ENCODE measurements around the gene NAA20. TPM values are rescaled to one million over a fixed set of nuclear protein-coding genes. Genes with fewer than 3 reads are reported as not detected.

The NAA20 gene
- polyA plus RNA-seq (ENCODE audit: insufficient read length in 4 of 4) = 100 to 1,000 TPM in 3 of 4 donors, 10 to 100 TPM in 1; 92.7 to 106 (median 105) TPM

GRCh38 chr20:20017001-20017843, at the start of gene NAA20:
TSS of gene NAA20 (plus strand) at chr20:20017362. CDS start at chr20:20017397, 35 bp downstream.
- DNase-seq (ENCODE audit: low read depth in 4 of 4, low spot score in 3 of 4) = peak; percentile 79 to 86 (median 84)

GRCh38 chr20:19967445-19967844, 49.7 kb upstream of the NAA20 start:
- no peak for DNase-seq (ENCODE audit: low read depth in 4 of 4, low spot score in 3 of 4)

- DNase-seq (ENCODE audit: low read depth in 4 of 4, low spot score in 3 of 4) = no peak
These were observed 49.1 kb upstream of the NAA20 start for GRCh38 chr20:19968028-19968427.

- DNase-seq (ENCODE audit: low read depth in 4 of 4, low spot score in 3 of 4) = no peak
These were observed 48.6 kb upstream of the NAA20 start for GRCh38 chr20:19968466-19969073.

GRCh38 chr20:19969106-19969505, 48.1 kb upstream of the NAA20 start:
- DNase-seq (ENCODE audit: low read depth in 4 of 4, low spot score in 3 of 4) = no peak

- no peak for DNase-seq (ENCODE audit: low read depth in 4 of 4, low spot score in 3 of 4)
These were observed 47.5 kb upstream of the NAA20 start for GRCh38 chr20:19969507-19970255.

- DNase-seq (ENCODE audit: low read depth in 4 of 4, low spot score in 3 of 4) = no peak
These were observed 46.9 kb upstream of the NAA20 start for GRCh38 chr20:19970256-19970765.

- no peak for DNase-seq (ENCODE audit: low read depth in 4 of 4, low spot score in 3 of 4)
These were observed 46.0 kb upstream of the NAA20 start for GRCh38 chr20:19971116-19971515.

- no peak for DNase-seq (ENCODE audit: low read depth in 4 of 4, low spot score in 3 of 4)
These were observed 43.1 kb upstream of the NAA20 start for GRCh38 chr20:19973961-19974629.

GRCh38 chr20:19974630-19975435, 42.3 kb upstream of the NAA20 start:
- peak in 2 of 4 donors; percentile 55 to 61 for DNase-seq (ENCODE audit: low read depth in 4 of 4, low spot score in 3 of 4)

- no peak for DNase-seq (ENCODE audit: low read depth in 4 of 4, low spot score in 3 of 4)
These were observed 41.7 kb upstream of the NAA20 start for GRCh38 chr20:19975436-19975799.

GRCh38 chr20:19975901-19976300, 41.3 kb upstream of the NAA20 start:
- no peak for DNase-seq (ENCODE audit: low read depth in 4 of 4, low spot score in 3 of 4)

GRCh38 chr20:19976595-19977372, 40.4 kb upstream of the NAA20 start:
- no peak for DNase-seq (ENCODE audit: low read depth in 4 of 4, low spot score in 3 of 4)

GRCh38 chr20:19977373-19977770, 39.8 kb upstream of the NAA20 start:
- DNase-seq (ENCODE audit: low read depth in 4 of 4, low spot score in 3 of 4) = no peak

- DNase-seq (ENCODE audit: low read depth in 4 of 4, low spot score in 3 of 4) = no peak
These were observed 38.5 kb upstream of the NAA20 start for GRCh38 chr20:19978511-19979210.

GRCh38 chr20:19981031-19981451, 36.1 kb upstream of the NAA20 start:
- no peak for DNase-seq (ENCODE audit: low read depth in 4 of 4, low spot score in 3 of 4)

- no peak for DNase-seq (ENCODE audit: low read depth in 4 of 4, low spot score in 3 of 4)
These were observed 30.7 kb upstream of the NAA20 start for GRCh38 chr20:19986419-19986818.

GRCh38 chr20:19987046-19987445, 30.1 kb upstream of the NAA20 start:
- no peak for DNase-seq (ENCODE audit: low read depth in 4 of 4, low spot score in 3 of 4)

Data from right renal pelvis (tissue), 4 donors.